Measurements from ENCODE around the gene PCDHB15. TPM values are rescaled to one million over a fixed set of nuclear protein-coding genes. Genes with fewer than 3 reads are reported as not detected.
"Not testable (repeated sequence)": the region's sequence is repeated elsewhere in the genome, so short reads cannot be mapped to it uniquely, and the experiment has no call there.

Gene PCDHB15
- total RNA-seq, 1 experiment from 2014 or later = 0.26 TPM

DNA sequence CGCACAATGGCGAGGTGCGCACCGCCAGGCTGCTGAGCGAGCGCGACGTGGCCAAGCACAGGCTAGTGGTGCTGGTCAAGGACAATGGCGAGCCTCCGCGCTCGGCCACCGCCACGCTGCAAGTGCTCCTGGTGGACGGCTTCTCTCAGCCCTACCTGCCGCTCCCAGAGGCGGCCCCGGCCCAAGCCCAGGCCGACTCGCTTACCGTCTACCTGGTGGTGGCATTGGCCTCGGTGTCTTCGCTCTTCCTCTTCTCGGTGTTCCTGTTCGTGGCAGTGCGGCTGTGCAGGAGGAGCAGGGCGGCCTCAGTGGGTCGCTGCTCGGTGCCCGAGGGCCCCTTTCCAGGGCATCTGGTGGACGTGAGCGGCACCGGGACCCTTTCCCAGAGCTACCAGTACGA lies 2.2 kb downstream of the PCDHB15 start:
- DNase-seq (ENCODE audit: low spot score) = not testable (repeated sequence)

DNA sequence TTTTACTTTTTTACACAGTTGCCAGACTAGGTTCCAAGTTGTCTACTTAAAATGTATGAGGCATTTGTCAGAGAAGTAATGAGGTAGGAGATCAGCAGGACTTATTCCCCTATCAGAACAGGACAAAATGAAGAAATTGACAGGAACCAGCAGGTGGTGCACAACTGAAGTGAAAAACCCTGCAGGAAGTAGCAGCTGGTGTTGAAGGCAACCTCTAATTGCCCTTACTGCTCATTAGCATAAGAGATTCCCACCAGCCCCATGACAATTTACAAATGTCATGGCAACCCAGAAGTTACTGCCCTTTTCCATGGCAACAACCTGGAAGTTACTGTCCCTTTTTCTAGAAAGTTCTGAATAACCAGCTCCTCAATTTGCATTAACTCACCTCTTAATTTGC lies 5.4 kb downstream of the PCDHB15 start:
- DNase-seq (ENCODE audit: low spot score) = no peak

DNA sequence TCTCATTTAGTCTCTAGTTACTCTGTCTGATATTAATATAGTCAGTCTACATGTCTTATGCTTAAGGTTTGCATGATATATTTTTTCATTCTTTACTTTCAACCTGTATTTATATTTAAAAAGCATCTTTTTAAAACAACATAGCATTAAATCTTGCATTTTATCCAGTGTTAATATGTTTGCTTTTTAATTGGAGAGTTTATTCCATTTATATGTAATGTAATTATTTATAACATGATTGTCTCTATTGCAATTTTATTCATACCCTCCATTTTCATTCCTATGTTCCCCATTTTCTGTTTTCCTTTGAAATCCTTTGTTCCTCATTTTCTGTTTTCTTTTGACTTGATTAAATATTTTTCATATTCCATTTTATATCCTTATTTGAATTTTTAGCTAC lies 13.3 kb downstream of the PCDHB15 start:
- no peak for DNase-seq (ENCODE audit: low spot score)

DNA sequence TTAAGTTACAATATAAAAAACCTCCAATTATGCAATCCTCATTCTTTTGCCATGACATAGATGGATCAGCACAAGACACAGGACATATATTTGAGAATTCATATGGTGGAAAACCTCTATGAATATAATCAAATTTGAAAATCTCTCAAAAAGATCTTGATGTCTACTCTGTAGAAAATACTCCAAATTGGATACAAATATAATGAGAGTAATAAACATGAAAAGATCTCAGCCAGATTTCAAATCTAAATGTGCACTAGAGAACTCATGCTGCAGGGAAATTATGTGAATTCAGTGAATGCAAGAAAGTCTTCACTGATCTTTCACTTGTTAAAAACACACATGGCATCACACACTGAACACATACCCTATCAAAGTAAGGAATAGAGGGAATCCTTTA lies 13.8 kb downstream of the PCDHB15 start:
- DNase-seq (ENCODE audit: low spot score) = no peak

DNA sequence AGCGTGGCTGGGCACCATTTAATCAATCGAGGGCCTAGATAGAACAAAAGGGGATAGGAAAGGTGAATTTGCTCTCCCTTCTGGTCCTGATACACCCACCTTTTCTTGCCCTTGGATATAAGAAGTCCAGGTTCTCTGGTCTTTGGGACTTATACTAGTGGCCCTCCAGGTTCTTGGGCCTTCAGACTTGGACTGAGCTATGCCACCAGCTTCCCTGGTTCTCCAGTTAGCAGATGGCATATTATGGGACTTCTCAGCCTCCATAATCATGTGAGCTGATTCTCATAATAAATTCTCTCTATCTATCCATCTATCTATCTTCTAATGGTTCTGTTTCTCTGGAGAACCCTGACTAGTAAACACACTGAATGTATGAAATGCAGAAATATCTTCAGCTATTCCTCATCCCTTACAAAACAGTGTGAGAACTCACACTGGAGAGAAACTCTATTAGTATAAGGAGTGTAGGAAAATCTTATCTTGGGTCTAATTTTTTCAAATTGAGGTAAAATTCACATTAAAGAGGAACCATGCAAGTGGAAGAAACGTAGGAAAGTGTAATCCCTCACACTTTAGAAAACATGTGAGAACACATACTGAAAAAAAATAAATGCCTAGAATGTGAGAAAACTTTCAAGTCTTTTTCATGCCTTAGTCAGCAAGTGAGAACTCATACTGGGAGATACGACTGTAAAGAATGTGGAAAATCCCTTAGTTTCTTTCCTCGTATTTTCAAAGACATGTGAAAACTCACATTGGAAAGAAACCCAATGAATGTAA lies 15.5 kb downstream of the PCDHB15 start:
- DNase-seq (ENCODE audit: low spot score) = no peak

DNA sequence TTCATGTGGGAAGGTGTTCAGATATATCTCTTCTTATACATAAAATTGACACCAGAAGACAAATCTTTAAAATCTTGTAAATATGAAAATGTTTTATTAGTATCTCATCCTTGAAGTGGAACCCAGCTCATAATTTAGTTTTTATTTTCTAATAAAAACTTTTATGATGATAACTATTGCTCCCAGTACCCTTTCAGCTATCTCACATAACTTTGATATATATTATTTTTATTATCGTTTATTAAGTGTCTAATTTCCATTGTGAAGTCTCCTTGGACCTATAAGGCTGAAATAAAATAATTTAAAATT lies 16.0 kb downstream of the PCDHB15 start:
- DNase-seq (ENCODE audit: low spot score) = no peak

DNA sequence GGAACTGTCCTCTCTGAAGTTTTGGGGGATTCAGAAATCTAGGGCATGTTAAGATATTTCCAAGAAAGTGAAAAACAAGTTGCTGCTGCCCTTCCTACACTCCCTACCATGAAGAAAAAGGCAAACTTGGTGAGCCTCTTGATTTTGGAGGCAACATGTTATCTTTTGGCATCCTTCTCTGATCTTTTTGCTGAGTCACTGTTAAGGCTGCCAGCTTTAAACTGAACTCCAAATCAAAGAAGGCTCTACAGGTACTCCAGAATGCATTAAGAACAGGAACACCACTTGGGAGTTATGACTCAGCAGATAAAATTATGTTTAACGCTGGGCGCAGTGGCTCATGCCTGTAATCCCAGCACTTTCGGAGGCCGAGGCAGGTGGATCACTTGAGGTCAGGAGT lies 24.0 kb downstream of the PCDHB15 start:
- DNase-seq (ENCODE audit: low spot score) = no peak

DNA sequence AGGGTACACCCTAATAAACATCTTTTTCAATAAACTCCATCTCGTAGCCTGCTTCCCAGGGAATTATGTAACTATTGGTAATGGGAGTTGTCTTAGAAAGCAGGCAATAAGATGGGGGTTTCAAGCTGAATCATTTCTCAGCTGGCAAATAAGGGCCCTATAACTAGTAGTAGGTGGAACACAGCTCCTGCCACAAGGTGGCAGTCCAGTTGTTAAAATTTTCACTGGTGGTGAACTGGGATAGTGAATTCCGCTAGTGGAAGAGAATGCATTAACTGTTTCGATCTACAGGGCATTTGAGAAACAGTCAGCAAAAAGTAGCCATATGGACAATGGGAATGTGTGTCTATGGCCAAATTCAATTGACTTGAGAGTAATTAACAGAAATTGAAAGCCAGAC lies 27.7 kb downstream of the PCDHB15 start:
- no peak for DNase-seq (ENCODE audit: low spot score)

DNA sequence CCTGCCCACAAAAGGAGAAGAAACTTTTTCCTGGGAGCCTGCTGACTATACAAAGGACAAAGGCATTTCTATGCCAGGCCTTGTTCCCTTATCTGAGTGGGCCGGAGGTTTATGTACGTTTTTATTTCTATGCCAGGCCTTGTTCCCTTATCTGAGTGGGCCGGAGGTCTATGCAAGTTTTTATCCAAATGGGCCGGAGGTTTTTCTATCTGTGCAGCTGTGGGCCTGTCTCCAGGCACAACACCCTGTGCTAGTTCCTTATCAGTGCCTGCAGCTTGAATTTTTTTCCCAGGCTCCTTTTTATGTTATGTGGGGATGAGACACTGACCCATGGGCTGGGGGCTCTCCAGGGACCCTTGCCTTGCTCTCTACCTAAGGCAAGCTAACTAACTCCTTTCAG lies 53.2 kb downstream of the PCDHB15 start:
- no peak for DNase-seq (ENCODE audit: low spot score)

Other genes with a start within 250 kb of the PCDHB15 start
- gene PCDHB1, start 194.0 kb upstream of the PCDHB15 start, total RNA-seq (2014; rRNA removed; shearing (Covaris generic)) = not detected in 2 replicates
- gene PCDHB2, start 150.8 kb upstream of the PCDHB15 start, total RNA-seq (2014; rRNA removed; shearing (Covaris generic)) = 0.41 and 0.59 TPM in 2 replicates
- 19.9 and 22.0 TPM in 2 replicates for gene PCDHB3, start 144.9 kb upstream of the PCDHB15 start, total RNA-seq (2014; rRNA removed; shearing (Covaris generic))
- 0.26 and 1.7 TPM in 2 replicates for gene PCDHB4, start 123.6 kb upstream of the PCDHB15 start, total RNA-seq (2014; rRNA removed; shearing (Covaris generic))
- 45.5 and 52.8 TPM in 2 replicates for gene PCDHB5, start 110.2 kb upstream of the PCDHB15 start, total RNA-seq (2014; rRNA removed; shearing (Covaris generic))
- gene PCDHB6, start 95.3 kb upstream of the PCDHB15 start, total RNA-seq (2014; rRNA removed; shearing (Covaris generic)) = 0.79 and 1.7 TPM in 2 replicates
- gene PCDHB7, start 72.8 kb upstream of the PCDHB15 start, total RNA-seq (2014; rRNA removed; shearing (Covaris generic)) = 5.2 and 6.9 TPM in 2 replicates
- 7.0 and 7.5 TPM in 2 replicates for gene PCDHB8, start 67.6 kb upstream of the PCDHB15 start, total RNA-seq (2014; rRNA removed; shearing (Covaris generic))
- 4.2 and 7.9 TPM in 2 replicates for gene PCDHB16, start 63.0 kb upstream of the PCDHB15 start, total RNA-seq (2014; rRNA removed; shearing (Covaris generic))
- 11.1 and 11.2 TPM in 2 replicates for gene PCDHB9, start 58.2 kb upstream of the PCDHB15 start, total RNA-seq (2014; rRNA removed; shearing (Covaris generic))
- 3.9 and 7.1 TPM in 2 replicates for gene PCDHB10, start 53.0 kb upstream of the PCDHB15 start, total RNA-seq (2014; rRNA removed; shearing (Covaris generic))
- 1.7 and 2.0 TPM in 2 replicates for gene PCDHB11, start 45.8 kb upstream of the PCDHB15 start, total RNA-seq (2014; rRNA removed; shearing (Covaris generic))
- 0.69 and 2.5 TPM in 2 replicates for gene PCDHB12, start 36.7 kb upstream of the PCDHB15 start, total RNA-seq (2014; rRNA removed; shearing (Covaris generic))
- 1.1 TPM in 2 replicates for gene PCDHB13, start 31.5 kb upstream of the PCDHB15 start, total RNA-seq (2014; rRNA removed; shearing (Covaris generic))
- gene PCDHB14, start 22.1 kb upstream of the PCDHB15 start, total RNA-seq (2014; rRNA removed; shearing (Covaris generic)) = 17.6 and 18.2 TPM in 2 replicates
- gene SLC25A2, start 58.7 kb downstream of the PCDHB15 start, total RNA-seq (2014; rRNA removed; shearing (Covaris generic)) = not detected in 2 replicates
- 109 and 119 TPM in 2 replicates for gene TAF7, start 75.4 kb downstream of the PCDHB15 start, total RNA-seq (2014; rRNA removed; shearing (Covaris generic))
- gene PCDHGA1, start 85.1 kb downstream of the PCDHB15 start, total RNA-seq (2014; rRNA removed; shearing (Covaris generic)) = 1.5 and 1.6 TPM in 2 replicates
- gene PCDHGA2, start 93.4 kb downstream of the PCDHB15 start, total RNA-seq (2014; rRNA removed; shearing (Covaris generic)) = 0.57 and 1.1 TPM in 2 replicates
- gene PCDHGA3, start 98.4 kb downstream of the PCDHB15 start, total RNA-seq (2014; rRNA removed; shearing (Covaris generic)) = 0.14 TPM in 1 of 2 replicates, not detected in the other
- gene PCDHGB1, start 104.7 kb downstream of the PCDHB15 start, total RNA-seq (2014; rRNA removed; shearing (Covaris generic)) = 1.2 and 2.0 TPM in 2 replicates
- gene PCDHGA4, start 109.6 kb downstream of the PCDHB15 start, total RNA-seq (2014; rRNA removed; shearing (Covaris generic)) = 1.1 and 1.4 TPM in 2 replicates
- 0.34 and 1.6 TPM in 2 replicates for gene PCDHGB2, start 114.6 kb downstream of the PCDHB15 start, total RNA-seq (2014; rRNA removed; shearing (Covaris generic))
- gene PCDHGA5, start 118.8 kb downstream of the PCDHB15 start, total RNA-seq (2014; rRNA removed; shearing (Covaris generic)) = 0.41 and 0.48 TPM in 2 replicates
- gene PCDHGB3, start 124.8 kb downstream of the PCDHB15 start, total RNA-seq (2014; rRNA removed; shearing (Covaris generic)) = 0.81 and 1.7 TPM in 2 replicates
- 1.9 and 2.5 TPM in 2 replicates for gene PCDHGA6, start 128.5 kb downstream of the PCDHB15 start, total RNA-seq (2014; rRNA removed; shearing (Covaris generic))
- gene PCDHGA7, start 137.3 kb downstream of the PCDHB15 start, total RNA-seq (2014; rRNA removed; shearing (Covaris generic)) = 0.69 TPM in 2 replicates
- gene PCDHGB4, start 142.3 kb downstream of the PCDHB15 start, total RNA-seq (2014; rRNA removed; shearing (Covaris generic)) = 0.07 TPM in 2 replicates
- 0.05 and 0.31 TPM in 2 replicates for gene PCDHGA8, start 147.2 kb downstream of the PCDHB15 start, total RNA-seq (2014; rRNA removed; shearing (Covaris generic))
- 0.10 TPM in 1 of 2 replicates, not detected in the other for gene PCDHGB5, start 152.6 kb downstream of the PCDHB15 start, total RNA-seq (2014; rRNA removed; shearing (Covaris generic))
- 2.8 and 3.4 TPM in 2 replicates for gene PCDHGA9, start 157.4 kb downstream of the PCDHB15 start, total RNA-seq (2014; rRNA removed; shearing (Covaris generic))
- gene PCDHGB6, start 162.6 kb downstream of the PCDHB15 start, total RNA-seq (2014; rRNA removed; shearing (Covaris generic)) = 0.10 and 0.33 TPM in 2 replicates
- gene PCDHGA10, start 167.6 kb downstream of the PCDHB15 start, total RNA-seq (2014; rRNA removed; shearing (Covaris generic)) = 4.7 and 5.3 TPM in 2 replicates
- 14.6 and 15.0 TPM in 2 replicates for gene PCDHGB7, start 172.3 kb downstream of the PCDHB15 start, total RNA-seq (2014; rRNA removed; shearing (Covaris generic))
- 0.19 and 0.89 TPM in 2 replicates for gene PCDHGA11, start 175.7 kb downstream of the PCDHB15 start, total RNA-seq (2014; rRNA removed; shearing (Covaris generic))
- gene PCDHGA12, start 185.1 kb downstream of the PCDHB15 start, total RNA-seq (2014; rRNA removed; shearing (Covaris generic)) = 0.31 TPM in 1 of 2 replicates, not detected in the other
- 46.6 and 51.7 TPM in 2 replicates for gene PCDHGC3, start 230.6 kb downstream of the PCDHB15 start, total RNA-seq (2014; rRNA removed; shearing (Covaris generic))
- 0.22 TPM in 1 of 2 replicates, not detected in the other for gene PCDHGC4, start 239.6 kb downstream of the PCDHB15 start, total RNA-seq (2014; rRNA removed; shearing (Covaris generic))
- 1.1 and 3.7 TPM in 2 replicates for gene PCDHGC5, start 243.7 kb downstream of the PCDHB15 start, total RNA-seq (2014; rRNA removed; shearing (Covaris generic))

Data from A172 (cell line).